Brain microvascular endothelial cell (primary cell): ENCODE measurements around the gene AUTS2.

Experiments used
- DNase-seq: peaks from one replicate; pipeline ENCODE4 v3.0.0-alpha.2; 2020
- H3K27ac ChIP-seq: fragments of 250-450 bp; sonication (Bioruptor Pico); 2 replicates; pipeline ENCODE4 v1.5.1; 2020; ENCODE audit warnings: mild to moderate bottlenecking, moderate library complexity
- H3K27me3 ChIP-seq: fragments of 250-450 bp; sonication (Bioruptor Pico); replicated peaks from 2 replicates; pipeline ENCODE4 v1.5.1; 2020; ENCODE audit warnings: mild to moderate bottlenecking
- H3K36me3 ChIP-seq: fragments of 250-450 bp; sonication (Bioruptor Pico); replicated peaks from 2 replicates; pipeline ENCODE4 v1.5.1; 2020; ENCODE audit warnings: mild to moderate bottlenecking
- H3K4me3 ChIP-seq: 2 replicates; pipeline ENCODE4 v1.5.1; 2011; ENCODE audit warnings: low read depth, mild to moderate bottlenecking, control low read depth, low read length, moderate library complexity
- CTCF ChIP-seq: IDR thresholded peaks from 2 replicates; pipeline ENCODE4 v1.5.1; 2011; ENCODE audit warnings: low read depth, mild to moderate bottlenecking, moderate library complexity, low read length, control low read depth, inconsistent platforms; ENCODE audit errors: missing control alignments
- in situ Hi-C: cut with HindIII; loops from 2 replicates; pipeline ENCODE4 v1.10.0; 2017; ENCODE audit warnings: low sequenced_read_pairs, low pct_ligation_motif_present

The AUTS2 gene

GRCh38 chr7:70544016-70544415 is 945.7 kb downstream of the AUTS2 start:
- no peak for TF ChIP-seq CTCF
- Histone ChIP-seq H3K36me3 (no peaks in the 10 kb centered on the region), H3K27me3 (no peaks in the 10 kb centered on the region), H3K27ac (no peak overlapping the region), H3K4me3 (no peak overlapping the region)
- no peak for DNase-seq
- in situ Hi-C loops = no loop called here

GRCh38 chr7:70545214-70545613 is 946.9 kb downstream of the AUTS2 start:
- DNase-seq = no peak
- in situ Hi-C loops = no loop called here
- no peak overlapping the region for H3K4me3 ChIP-seq
- no peak for TF ChIP-seq CTCF
- H3K36me3 ChIP-seq = no peaks in the 10 kb centered on the region
- H3K27me3 ChIP-seq = no peaks in the 10 kb centered on the region
- no peak overlapping the region for H3K27ac ChIP-seq

GRCh38 chr7:70552141-70552540 is 953.9 kb downstream of the AUTS2 start:
- no peak for TF ChIP-seq CTCF
- in situ Hi-C loops = no loop called here

GRCh38 chr7:70553364-70553763 is 955.1 kb downstream of the AUTS2 start:
- no peak overlapping the region for H3K4me3 ChIP-seq
- no peak for TF ChIP-seq CTCF
- no peak for DNase-seq
- in situ Hi-C loops = no loop called here
- H3K36me3 ChIP-seq = no peaks in the 10 kb centered on the region
- H3K27ac ChIP-seq = no peak overlapping the region
- H3K27me3 ChIP-seq = no peaks in the 10 kb centered on the region

More at GRCh38 chr7:70552141-70552540, 953.9 kb downstream of the AUTS2 start:
- no peaks in the 10 kb centered on the region for H3K27me3 ChIP-seq
- no peak overlapping the region for H3K27ac ChIP-seq
- H3K4me3 ChIP-seq = no peak overlapping the region
- no peaks in the 10 kb centered on the region for H3K36me3 ChIP-seq
- no peak for DNase-seq

- in situ Hi-C loops = no loop called here
- no peaks in the 10 kb centered on the region for H3K27me3 ChIP-seq
- no peak for DNase-seq
- no peak for TF ChIP-seq CTCF
- no peak overlapping the region for H3K27ac ChIP-seq
- H3K36me3 ChIP-seq = no peaks in the 10 kb centered on the region
- H3K4me3 ChIP-seq = no peak overlapping the region
Observed at GRCh38 chr7:70554646-70555045, 956.4 kb downstream of the AUTS2 start.

GRCh38 chr7:70556761-70557160 is 958.5 kb downstream of the AUTS2 start:
- no peaks in the 10 kb centered on the region for H3K36me3 ChIP-seq
- no peak overlapping the region for H3K27ac ChIP-seq
- no peak for TF ChIP-seq CTCF
- no peak for DNase-seq
- no peaks in the 10 kb centered on the region for H3K27me3 ChIP-seq
- no peak overlapping the region for H3K4me3 ChIP-seq
- in situ Hi-C loops = no loop called here
